Keratinocyte (primary cell): ENCODE data around the gene SPSB4. TPM values are rescaled to one million over a fixed set of nuclear protein-coding genes. Genes with fewer than 3 reads are reported as not detected.

Experiments used
- DNase-seq: peaks from one replicate; pipeline ENCODE4 v3.0.0-alpha.2; 2011; ENCODE audit warnings: low read depth, missing footprints, low spot score
- FAIRE-seq: peaks from 2 replicates; lab custom pipeline; 2011; peaks lifted over from hg19 to GRCh38; lab: Jason Lieb, UNC
- H2AFZ ChIP-seq: 2 replicates; pipeline ENCODE4 v1.6.0; 2012; ENCODE audit warnings: low read length, control low read depth, inconsistent platforms; ENCODE audit not compliant: control insufficient read depth
- H3K27ac ChIP-seq: 2 replicates; pipeline ENCODE4 v1.5.1; 2011; ENCODE audit warnings: low read length; ENCODE audit not compliant: control insufficient read depth, insufficient read depth
- H3K27me3 ChIP-seq: 3 replicates; pipeline ENCODE4 v1.6.0; 2011; ENCODE audit warnings: low read length; ENCODE audit not compliant: control insufficient read depth, insufficient read depth; ENCODE audit errors: extremely low read depth
- H3K36me3 ChIP-seq, 2 experiments: 2 replicates in 1 of 2; 3 replicates in 1 of 2; pipeline ENCODE4 v1.5.1; 2011; ENCODE audit warnings: low read length in 2 of 2, mild to moderate bottlenecking in 1 of 2; ENCODE audit not compliant: control insufficient read depth in 2 of 2, insufficient read depth in 2 of 2; ENCODE audit errors: extremely low read depth in 1 of 2
- H3K4me1 ChIP-seq: 3 replicates; pipeline ENCODE4 v1.5.1; 2011; ENCODE audit warnings: low read length; ENCODE audit not compliant: control insufficient read depth, insufficient read depth; ENCODE audit errors: extremely low read depth
- H3K4me2 ChIP-seq: 3 replicates; pipeline ENCODE4 v1.6.0; 2011; ENCODE audit warnings: low read depth, low read length; ENCODE audit not compliant: control insufficient read depth, insufficient read depth; ENCODE audit errors: extremely low read depth
- H3K4me3 ChIP-seq, 3 experiments: fragments of 200-600 bp in 1 of 3; sonication (generic) in 1 of 3; 2 replicates in 2 of 3; 3 replicates in 1 of 3; pipeline ENCODE4 v1.5.1; 2011 to 2016; ENCODE audit warnings: low read length in 3 of 3, mild to moderate bottlenecking in 3 of 3, control low read depth in 2 of 3, inconsistent platforms in 1 of 3, low read depth in 1 of 3, mixed read lengths in 1 of 3, mixed run types in 1 of 3, moderate library complexity in 1 of 3; ENCODE audit not compliant: control insufficient read depth in 2 of 3, insufficient read depth in 2 of 3; ENCODE audit errors: extremely low read depth in 1 of 3
- H3K79me2 ChIP-seq: 2 replicates; pipeline ENCODE4 v1.6.0; 2012; ENCODE audit warnings: low read length; ENCODE audit not compliant: control insufficient read depth, insufficient read depth
- H3K9ac ChIP-seq: 3 replicates; pipeline ENCODE4 v1.6.0; 2011; ENCODE audit warnings: low read length; ENCODE audit not compliant: control insufficient read depth, insufficient read depth; ENCODE audit errors: extremely low read depth
- H3K9me1 ChIP-seq: 3 replicates; pipeline ENCODE4 v1.6.0; 2011; ENCODE audit warnings: low read length; ENCODE audit not compliant: control insufficient read depth, insufficient read depth; ENCODE audit errors: extremely low read depth
- H3K9me3 ChIP-seq: 2 replicates; pipeline ENCODE4 v1.5.1; 2012; ENCODE audit warnings: low read depth, low read length; ENCODE audit not compliant: control insufficient read depth
- H4K20me1 ChIP-seq: 3 replicates; pipeline ENCODE4 v1.6.0; 2011; ENCODE audit warnings: low read length; ENCODE audit not compliant: control insufficient read depth, insufficient read depth; ENCODE audit errors: extremely low read depth
- CTCF ChIP-seq, 3 experiments: IDR thresholded peaks in 1 of 3; conservative IDR thresholded peaks in 1 of 3; optimal IDR thresholded peaks in 1 of 3; 2 replicates in 2 of 3; 3 replicates in 1 of 3; pipeline versions ENCODE3 to v1.5.1; 2011; ENCODE audit warnings: low read length in 3 of 3, mild to moderate bottlenecking in 3 of 3, moderate library complexity in 2 of 3, control low read depth in 1 of 3, inconsistent platforms in 1 of 3; ENCODE audit not compliant: insufficient read depth in 2 of 3; ENCODE audit errors: extremely low read depth in 1 of 3
- EZH2 ChIP-seq: IDR thresholded peaks from one replicate; pipeline ENCODE4 v1.6.1; 2012; ENCODE audit warnings: inconsistent platforms, mild to moderate bottlenecking, low read length, moderate library complexity
- dilution Hi-C: fragments of 300-500 bp; cut with MboI; formaldehyde crosslinking; loops from one replicate; pipeline ENCODE4 v1.7.0; 2020; ENCODE audit warnings: low sequenced_read_pairs; ENCODE audit not compliant: extremely low pct_ligation_motif_present
- polyA plus RNA-seq, 5 experiments: library from polyadenylated mRNA; depleted of rRNA in 3 of 5; stranded (reverse) in 3 of 5; stranded (forward) in 1 of 5; unstranded in 1 of 5; fragments of >200 nt; gene quantifications; 1 replicate in 1 of 5; 2 replicates in 3 of 5; 3 replicates in 1 of 5; pipeline versions ENCODE4 v1.2.1 to v1.2.3, GENCODE V29; 2011 to 2012; ENCODE audit warnings: missing spikeins in 2 of 5, low read depth in 1 of 5, low replicate concordance in 1 of 5

The SPSB4 gene
- polyA plus RNA-seq, 1 donor (not counting 4 experiments of a cell fraction or from before 2014, with no cell fraction given): not detected

DNA sequence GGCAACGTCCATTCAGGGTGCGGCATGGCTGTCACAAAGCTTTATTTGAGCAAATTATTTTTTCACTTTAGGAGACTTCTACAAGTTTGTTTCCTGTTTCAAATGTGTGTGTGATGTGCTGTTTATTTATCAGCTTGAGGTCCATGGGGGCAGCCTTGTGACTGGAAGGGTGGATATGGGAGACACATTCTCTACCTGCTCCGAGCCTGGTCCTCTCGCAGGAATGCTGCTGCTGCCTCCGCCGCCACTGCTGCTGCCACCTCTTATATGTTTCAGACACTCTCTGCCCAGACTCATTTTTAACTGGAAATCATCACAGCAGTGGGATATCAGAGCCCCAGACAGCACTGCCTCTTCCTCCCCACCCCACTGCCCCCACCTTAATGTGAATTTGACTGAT, 97.0 kb downstream of the SPSB4 start:
- TF ChIP-seq EZH2: no peak
- no peak for TF ChIP-seq CTCF (optimal IDR thresholded peaks at IDR 0.05 in 1 of 3, IDR thresholded peaks at IDR 0.05 in 1 of 3, conservative IDR thresholded peaks at IDR 0.05 in 1 of 3; ENCODE audit: extremely low read depth in 1 of 3, insufficient read depth in 2 of 3, low read length in 3 of 3)
- H4K20me1 ChIP-seq: no peaks in the 10 kb centered on the region
- H3K9ac ChIP-seq: no peak overlapping the region
- no peak overlapping the region for H3K4me2 ChIP-seq
- no peaks in the 10 kb centered on the region for H3K9me1 ChIP-seq
- no peaks in the 10 kb centered on the region for H3K27me3 ChIP-seq
- dilution Hi-C loops: no loop called here
- H3K79me2 ChIP-seq: no peaks in the 10 kb centered on the region
- H3K4me1 ChIP-seq: no peaks in the 10 kb centered on the region
- H3K9me3 ChIP-seq: no peaks in the 10 kb centered on the region
- FAIRE-seq (no peak), DNase-seq (no peak)
- no peak overlapping the region for H3K4me3 ChIP-seq
- H3K27ac ChIP-seq: no peak overlapping the region
- no peaks in the 10 kb centered on the region for H3K36me3 ChIP-seq
- no peak overlapping the region for H2AFZ ChIP-seq

- no peaks in the 10 kb centered on the region for H3K4me1 ChIP-seq
- H3K9me3 ChIP-seq: no peaks in the 10 kb centered on the region
- DNase-seq: no peak
- H3K27ac ChIP-seq: no peak overlapping the region
- TF ChIP-seq EZH2 (no peak), CTCF (optimal IDR thresholded peaks at IDR 0.05 in 1 of 3, IDR thresholded peaks at IDR 0.05 in 1 of 3, conservative IDR thresholded peaks at IDR 0.05 in 1 of 3; ENCODE audit: extremely low read depth in 1 of 3, insufficient read depth in 2 of 3, low read length in 3 of 3) (no peak)
- H3K4me2 ChIP-seq: no peak overlapping the region
- H3K9me1 ChIP-seq: no peaks in the 10 kb centered on the region
- no peak overlapping the region for H2AFZ ChIP-seq
- H3K36me3 ChIP-seq: no peaks in the 10 kb centered on the region
- dilution Hi-C loops: no loop called here
- no peaks in the 10 kb centered on the region for H3K79me2 ChIP-seq
- no peak overlapping the region for H3K9ac ChIP-seq
- no peaks in the 10 kb centered on the region for H4K20me1 ChIP-seq
- H3K4me3 ChIP-seq: no peak overlapping the region
- no peak for FAIRE-seq
- H3K27me3 ChIP-seq: no peaks in the 10 kb centered on the region
These were observed 97.6 kb downstream of the SPSB4 start for GRCh38 chr3:141148770-141149169.
